Colonic mucosa (tissue), 4 donors: Measurements from ENCODE around the gene PSMA7. TPM values are rescaled to one million over a fixed set of nuclear protein-coding genes. Genes with fewer than 3 reads are reported as not detected.

Experiments used
- DNase-seq: peaks from one replicate; pipeline ENCODE4 v3.0.0-alpha.2; 2020
- H3K27ac ChIP-seq: fragments of 200-600 bp; one replicate; pipeline ENCODE4 v1.8.0; 2021
- H3K27me3 ChIP-seq: fragments of 200-600 bp; one replicate; pipeline ENCODE4 v1.8.0; 2021
- H3K36me3 ChIP-seq: fragments of 200-600 bp; one replicate; pipeline ENCODE4 v1.8.0; 2021
- H3K4me1 ChIP-seq: fragments of 200-600 bp; one replicate; pipeline ENCODE4 v1.8.0; 2021; ENCODE audit warnings: mild to moderate bottlenecking
- H3K4me3 ChIP-seq: fragments of 200-600 bp; one replicate; pipeline ENCODE4 v1.8.0; 2021
- H3K9ac ChIP-seq, 2 donors: one replicate each; pipeline ENCODE4 v1.7.0; 2013; ENCODE audit warnings: control low read depth in 2 of 2, low read depth in 2 of 2, low read length in 2 of 2
- H3K9me3 ChIP-seq: fragments of 200-600 bp; one replicate; pipeline ENCODE4 v1.8.0; 2021
- CTCF ChIP-seq: fragments of 200-600 bp; IDR thresholded peaks from one replicate; pipeline ENCODE4 v1.8.0; 2022; ENCODE audit warnings: antibody characterized with exemption, mild to moderate bottlenecking
- intact Hi-C: fragments of 100-400 bp; cut with DNase I; formaldehyde crosslinking; loops from one replicate; pipeline ENCODE4 v1.14.1; 2022
- total RNA-seq, 2 donors: library from RNA; stranded (reverse); fragmentation: NEBNext Ultra II Directional in 1 of 2; extraction: Animal tissue kit (Norgen Biotek cat#: 25700) in 1 of 2; gene quantifications; one replicate each; pipeline ENCODE4 v1.2.1, GENCODE V29; 2021
- donor health status: healthy.
- donor health status: DM: no; HTN: no; CAD: no.
- donor health status: DM: no; HTN: no; CAD: no.

PSMA7 gene
- total RNA-seq, 2 donors from 2014 or later, result 164 to 315 TPM

- no peak overlapping the region for H3K9ac ChIP-seq
- no peak overlapping the region for H3K27ac ChIP-seq
- H3K9me3 ChIP-seq, result no peaks in the 10 kb centered on the region
- DNase-seq, result no peak
- peaks cover 7% of the 10 kb centered on the region for H3K4me1 ChIP-seq
- no peak for TF ChIP-seq CTCF
- H3K27me3 ChIP-seq, result no peaks in the 10 kb centered on the region
- intact Hi-C loops, result no loop called here
- no peaks in the 10 kb centered on the region for H3K36me3 ChIP-seq
- no peak overlapping the region for H3K4me3 ChIP-seq
These were observed 35.9 kb upstream of the PSMA7 start for GRCh38 chr20:62179162-62179504.

- H3K4me3 ChIP-seq, result no peak overlapping the region
- no peaks in the 10 kb centered on the region for H3K36me3 ChIP-seq
- H3K9ac ChIP-seq, result no peak overlapping the region
- H3K9me3 ChIP-seq, result no peaks in the 10 kb centered on the region
- no peak for DNase-seq
- no peak for TF ChIP-seq CTCF
- no peak overlapping the region for H3K27ac ChIP-seq
- intact Hi-C loops, result no loop called here
- peaks cover 2% of the 10 kb centered on the region for H3K4me1 ChIP-seq
- H3K27me3 ChIP-seq, result no peaks in the 10 kb centered on the region
These were observed 35.3 kb upstream of the PSMA7 start for GRCh38 chr20:62178316-62179161.

GRCh38 chr20:62177307-62177706 lies 34.1 kb upstream of the PSMA7 start:
- Histone ChIP-seq H3K4me3 (no peak overlapping the region), H3K36me3 (no peaks in the 10 kb centered on the region), H3K4me1 (no peaks in the 10 kb centered on the region), H3K27ac (no peak overlapping the region), H3K27me3 (no peaks in the 10 kb centered on the region), H3K9me3 (no peaks in the 10 kb centered on the region), H3K9ac (no peak overlapping the region)
- no peak for TF ChIP-seq CTCF
- DNase-seq, result no peak
- intact Hi-C loops, result no loop called here

GRCh38 chr20:62176866-62177265 lies 33.7 kb upstream of the PSMA7 start:
- Histone ChIP-seq H3K9me3 (no peaks in the 10 kb centered on the region), H3K4me3 (no peak overlapping the region), H3K27me3 (no peaks in the 10 kb centered on the region), H3K4me1 (no peaks in the 10 kb centered on the region), H3K27ac (no peak overlapping the region), H3K9ac (no peak overlapping the region), H3K36me3 (no peaks in the 10 kb centered on the region)
- intact Hi-C loops, result no loop called here
- no peak for DNase-seq
- TF ChIP-seq CTCF, result no peak

GRCh38 chr20:62175711-62176110 lies 32.5 kb upstream of the PSMA7 start:
- no peak overlapping the region for H3K4me3 ChIP-seq
- no peaks in the 10 kb centered on the region for H3K27me3 ChIP-seq
- TF ChIP-seq CTCF, result no peak
- DNase-seq, result no peak
- H3K9ac ChIP-seq, result no peak overlapping the region
- H3K27ac ChIP-seq, result no peak overlapping the region
- no peaks in the 10 kb centered on the region for H3K36me3 ChIP-seq
- intact Hi-C loops, result no loop called here
- no peaks in the 10 kb centered on the region for H3K4me1 ChIP-seq
- no peaks in the 10 kb centered on the region for H3K9me3 ChIP-seq
